Skeletal muscle cell (primary cell): ENCODE measurements around the gene THOC6.
"Not testable (repeated sequence)": the region's sequence is repeated elsewhere in the genome, so short reads cannot be mapped to it uniquely, and the experiment has no call there.

Experiments used
- DNase-seq: peaks from one replicate; pipeline ENCODE4 v3.0.0-alpha.2; 2010; ENCODE audit warnings: low read depth
- H3K4me3 ChIP-seq: 2 replicates; pipeline ENCODE4 v1.5.1; 2011; ENCODE audit warnings: low read depth, mild to moderate bottlenecking, control low read depth, low read length, moderate library complexity

Gene THOC6

DNA sequence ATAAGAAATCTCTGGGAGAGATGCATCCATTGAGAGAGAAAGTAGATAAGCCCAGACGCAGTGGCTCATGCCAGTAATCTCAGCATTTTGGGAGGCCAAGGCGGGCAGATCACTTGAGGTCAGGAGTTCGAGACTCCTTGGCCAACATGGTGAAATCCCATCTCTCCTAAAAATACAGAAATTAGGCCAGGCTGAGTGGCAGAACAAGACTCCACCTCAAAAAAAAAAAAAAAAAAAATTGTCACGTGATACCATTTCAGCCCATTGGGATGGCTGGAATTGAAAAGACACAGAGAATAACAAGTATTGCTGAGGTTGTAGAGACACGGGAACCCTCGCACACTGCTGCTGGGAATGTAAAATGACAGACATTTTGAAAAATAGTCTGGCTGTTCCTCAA lies 38.7 kb downstream of the THOC6 start:
- no peak for DNase-seq
- no peak overlapping the region for H3K4me3 ChIP-seq

DNA sequence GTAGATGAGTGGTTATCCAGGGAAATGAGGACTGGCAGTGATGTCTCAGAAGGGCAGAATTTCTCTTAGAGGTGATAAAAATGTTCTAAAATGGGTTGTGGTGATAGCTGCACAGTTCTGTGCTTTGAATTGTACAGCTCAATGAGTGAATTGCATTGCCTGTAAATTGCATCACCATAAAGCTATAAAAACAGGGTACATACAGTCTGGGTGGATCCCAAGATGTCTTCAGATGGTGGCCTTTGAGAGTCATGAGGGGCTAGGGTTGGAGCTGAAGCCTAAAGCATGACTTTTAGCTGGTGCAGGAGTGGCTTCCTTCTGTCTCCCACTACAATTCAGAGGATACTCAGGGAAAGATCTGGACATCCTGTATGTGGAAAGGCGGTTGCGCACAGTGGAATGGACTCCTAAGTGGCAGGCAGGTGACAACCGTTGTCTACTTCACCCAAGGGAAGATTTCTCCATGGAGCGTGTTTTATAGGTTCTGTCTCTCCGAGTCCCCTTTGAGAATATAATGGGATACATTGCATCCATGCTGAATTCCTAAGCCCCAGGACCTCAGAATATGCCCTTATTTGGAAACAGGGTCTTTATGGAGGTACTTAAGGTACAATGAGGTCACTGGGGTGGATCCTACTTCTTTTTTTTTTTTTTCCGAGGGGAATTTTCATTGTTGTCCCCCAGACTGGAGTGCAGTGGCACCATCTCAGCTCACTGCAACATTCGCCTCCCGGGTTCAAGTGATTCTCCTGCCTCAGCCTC lies 40.0 kb downstream of the THOC6 start:
- H3K4me3 ChIP-seq = no peak overlapping the region
- DNase-seq = no peak

DNA sequence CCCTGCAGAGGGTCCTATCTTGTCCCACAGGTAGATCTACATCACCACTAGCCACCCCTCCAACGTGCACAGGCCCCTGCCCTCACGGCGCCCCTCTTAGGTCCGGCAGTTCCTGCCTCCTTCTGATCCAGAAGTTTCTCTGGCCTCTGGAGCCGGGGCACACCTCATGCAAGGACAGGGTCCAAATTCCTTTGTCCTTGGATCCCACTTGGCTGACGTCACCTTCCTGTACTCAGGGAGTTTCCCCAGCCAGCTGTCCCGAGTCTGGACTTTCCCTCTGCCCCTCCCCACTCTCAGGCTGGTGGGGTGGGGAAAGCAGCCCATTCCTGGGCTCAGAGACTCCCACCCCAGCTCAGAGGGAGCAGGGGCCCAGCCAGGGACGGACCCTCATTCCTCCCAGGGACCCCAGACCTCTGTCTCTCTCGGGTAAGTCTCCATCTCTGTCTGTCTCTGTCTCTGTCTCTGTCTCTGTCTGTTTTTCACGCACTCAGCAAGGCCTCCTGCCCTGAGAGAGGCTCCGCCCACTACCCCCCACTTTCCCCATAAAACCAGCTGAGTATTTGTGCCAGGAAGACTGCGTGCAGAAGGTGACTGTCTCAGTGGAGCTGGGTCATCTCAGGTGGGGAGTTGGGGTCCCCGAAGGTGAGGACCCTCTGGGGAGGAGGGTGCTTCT lies 41.4 kb downstream of the THOC6 start, which contains the start of gene IL32:
Gene IL32, plus strand, starts transcription at position 572 of the 673 bp plus-strand sequence. CDS start 172 bp downstream, outside the sequence.
- H3K4me3 ChIP-seq = peak within 1 kb of the TSS; percentile 38

DNA sequence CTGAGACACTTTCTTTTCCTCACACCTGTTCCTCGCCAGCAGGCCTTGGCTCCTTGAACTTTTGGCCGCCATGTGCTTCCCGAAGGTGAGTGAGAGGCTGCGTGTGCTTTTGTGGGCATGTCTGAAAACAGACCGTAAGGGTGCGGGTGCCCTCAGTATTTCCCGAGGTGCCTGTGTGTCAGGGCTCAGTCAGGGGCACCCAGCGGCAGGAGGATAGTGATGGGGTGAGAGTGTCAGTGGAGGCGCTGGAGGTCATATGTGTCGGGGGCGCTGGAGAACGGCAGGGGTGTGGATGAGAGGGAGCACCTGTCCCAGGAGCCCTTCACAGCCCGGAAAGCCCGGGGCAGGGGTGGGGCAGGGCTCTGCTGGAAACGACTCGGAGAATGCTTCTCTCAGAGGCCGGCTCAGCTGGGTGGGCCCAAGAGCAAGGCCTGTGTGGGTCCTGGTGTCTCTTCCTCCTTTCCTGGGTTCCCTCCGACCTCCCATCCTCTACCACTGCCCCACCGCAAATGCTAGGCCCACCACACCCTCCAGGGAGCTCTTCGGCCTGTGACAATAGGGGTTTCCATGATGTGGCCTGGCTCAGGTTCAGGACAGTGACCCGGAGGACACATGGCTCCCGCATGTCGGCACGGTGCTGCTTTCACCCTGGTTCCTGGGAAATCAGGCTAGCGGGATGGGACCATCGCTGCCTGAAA lies 42.1 kb downstream of the THOC6 start:
- DNase-seq = no peak
- H3K4me3 ChIP-seq = peak overlapping the region; percentile 38

More for the DNA sequence above, 41.4 kb downstream of the THOC6 start, which contains the start of gene IL32:
- DNase-seq = peak; percentile 26

DNA sequence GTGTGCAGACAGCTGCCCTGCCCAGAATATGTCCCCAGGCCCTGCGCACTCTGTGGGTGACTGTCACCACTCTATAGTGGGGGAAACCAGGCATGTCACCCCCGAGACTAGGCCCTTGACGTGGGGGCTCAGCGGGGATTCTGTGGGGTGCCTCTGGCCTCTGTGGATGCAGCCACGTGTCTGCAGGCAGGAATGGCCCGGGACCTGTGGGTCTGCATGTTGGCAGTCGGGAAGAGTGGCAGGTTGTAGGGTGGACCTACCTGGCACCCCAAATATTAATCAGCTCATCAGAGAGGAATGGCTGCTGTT lies 42.6 kb downstream of the THOC6 start:
- DNase-seq = no peak
- peak overlapping the region; percentile 38 for H3K4me3 ChIP-seq

DNA sequence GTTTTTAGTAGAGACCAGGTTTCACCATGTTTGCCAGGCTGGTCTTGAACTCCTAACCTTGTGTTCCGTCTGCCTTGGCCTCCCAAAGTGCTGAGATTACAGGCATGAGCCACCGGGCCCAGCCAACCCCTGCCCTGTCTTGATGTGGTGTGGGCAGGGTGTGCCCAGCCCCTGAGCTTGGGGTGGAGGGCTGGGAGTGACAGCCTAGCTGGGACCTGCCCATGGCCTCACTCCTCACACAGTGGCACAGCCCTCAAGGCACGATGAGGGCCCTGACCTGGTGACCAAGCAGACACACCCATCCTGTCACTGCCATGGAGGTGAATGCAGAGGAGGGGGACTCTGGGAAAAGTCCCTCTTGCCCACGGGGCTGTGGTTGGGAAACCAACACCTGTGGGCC lies 44.7 kb downstream of the THOC6 start:
- no peak for DNase-seq
- no peak overlapping the region for H3K4me3 ChIP-seq

DNA sequence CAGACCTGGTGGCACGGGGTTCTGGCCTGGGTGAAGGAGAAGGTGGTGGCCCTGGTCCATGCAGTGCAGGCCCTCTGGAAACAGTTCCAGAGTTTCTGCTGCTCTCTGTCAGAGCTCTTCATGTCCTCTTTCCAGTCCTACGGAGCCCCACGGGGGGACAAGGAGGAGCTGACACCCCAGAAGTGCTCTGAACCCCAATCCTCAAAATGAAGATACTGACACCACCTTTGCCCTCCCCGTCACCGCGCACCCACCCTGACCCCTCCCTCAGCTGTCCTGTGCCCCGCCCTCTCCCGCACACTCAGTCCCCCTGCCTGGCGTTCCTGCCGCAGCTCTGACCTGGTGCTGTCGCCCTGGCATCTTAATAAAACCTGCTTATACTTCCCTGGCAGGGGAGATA lies 45.3 kb downstream of the THOC6 start:
- not testable (repeated sequence) for H3K4me3 ChIP-seq, DNase-seq

DNA sequence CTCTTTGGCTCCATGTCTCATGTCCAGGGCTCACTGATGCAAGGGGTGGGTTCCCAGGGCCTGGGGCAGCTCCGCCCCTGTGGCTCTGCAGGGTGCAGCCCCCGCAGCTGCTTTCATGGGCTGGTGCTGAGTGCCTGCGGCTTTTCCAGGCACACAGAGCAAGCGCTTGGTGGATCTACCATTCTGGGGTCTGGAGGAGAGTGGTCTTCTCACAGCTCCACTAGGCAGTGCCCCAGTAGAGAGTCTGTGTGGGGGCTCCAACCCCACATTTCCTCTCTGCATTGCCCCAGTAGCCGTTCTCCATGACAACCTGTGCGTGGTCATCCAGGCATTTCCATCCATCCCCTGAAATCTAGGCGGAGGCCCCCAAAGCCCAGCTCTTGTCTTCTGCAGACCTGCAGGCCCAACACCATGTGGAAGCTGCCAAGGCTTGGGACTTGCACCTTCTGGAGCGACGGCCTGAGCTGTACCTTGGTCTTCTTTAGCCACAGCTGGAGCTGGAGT lies 46.8 kb downstream of the THOC6 start:
- H3K4me3 ChIP-seq = no peak overlapping the region

DNA sequence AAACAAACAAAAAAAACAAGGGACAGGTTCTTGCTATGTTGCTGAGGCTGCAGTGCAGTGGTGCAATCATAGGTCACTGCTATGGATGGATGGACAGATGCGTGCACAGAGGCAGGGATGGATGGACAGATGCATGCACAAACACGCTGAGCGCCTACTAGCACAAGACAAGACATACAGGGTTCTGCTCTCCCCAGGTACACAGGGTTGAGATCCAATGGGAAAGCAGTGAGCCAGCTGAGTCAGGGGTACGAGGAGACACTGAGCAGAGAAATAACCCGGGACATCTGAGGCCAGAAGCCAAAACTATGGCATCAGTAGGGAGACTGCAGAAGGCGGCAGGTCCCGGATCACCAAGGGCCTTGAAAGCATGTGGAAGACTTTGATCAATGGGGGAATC lies 47.8 kb downstream of the THOC6 start:
- DNase-seq = no peak
- H3K4me3 ChIP-seq = no peak overlapping the region

More for the DNA sequence above, 46.8 kb downstream of the THOC6 start:
- no peak for DNase-seq

DNA sequence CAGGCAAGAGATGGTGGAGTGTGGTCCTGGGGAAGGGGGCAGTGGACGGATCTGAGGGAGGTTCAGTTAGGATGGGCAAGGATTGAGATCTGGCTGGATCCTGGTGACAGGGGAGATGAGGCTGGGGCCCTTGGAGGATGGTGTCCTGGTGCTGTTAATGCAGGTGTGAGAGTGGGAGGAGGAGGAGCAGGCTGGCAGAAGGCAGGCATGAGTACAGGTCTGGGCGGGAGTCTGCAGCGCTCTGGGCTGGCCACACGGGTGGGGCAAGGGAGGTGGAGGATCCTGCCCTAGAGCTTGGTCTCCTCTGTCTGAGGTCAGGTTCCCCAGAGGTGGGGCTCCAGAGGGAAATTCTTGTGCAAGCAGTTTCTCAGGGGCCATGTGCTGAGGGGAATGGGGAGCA lies 48.3 kb downstream of the THOC6 start:
- H3K4me3 ChIP-seq, DNase-seq: not testable (repeated sequence)

DNA sequence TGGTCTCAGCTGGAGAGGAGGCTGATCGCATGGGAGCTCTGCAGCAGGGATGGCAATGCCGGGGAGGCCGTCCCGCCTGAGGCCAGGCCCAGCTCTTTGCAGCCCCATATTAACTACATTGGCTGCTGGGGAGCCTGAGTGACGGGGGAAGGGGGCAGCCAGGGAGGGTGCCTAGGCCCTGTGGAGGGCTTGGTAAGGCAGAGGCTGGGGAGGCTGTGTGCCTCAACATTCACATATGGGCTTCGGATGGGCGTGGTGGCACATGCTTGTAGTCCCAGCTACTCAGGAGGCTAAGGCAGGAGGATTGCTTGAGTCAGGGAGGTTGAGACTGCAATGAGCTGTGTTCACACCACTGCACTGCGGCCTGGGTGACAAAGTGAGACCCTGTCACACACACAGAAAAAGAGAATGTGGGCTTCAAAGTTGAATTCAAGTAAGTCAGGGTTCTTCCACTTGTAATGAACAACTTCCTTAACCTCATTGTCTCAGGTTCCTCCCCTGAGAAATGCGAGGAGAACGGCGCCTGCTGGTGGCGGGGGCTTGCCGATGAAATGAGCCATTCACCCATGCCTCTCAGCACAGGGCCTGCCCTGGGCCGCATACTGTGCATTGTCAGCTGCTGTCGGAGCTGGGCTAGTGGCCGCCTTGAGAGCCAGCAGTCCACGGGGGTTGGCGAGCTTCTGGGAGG lies 48.9 kb downstream of the THOC6 start:
- H3K4me3 ChIP-seq, DNase-seq: not testable (repeated sequence)

DNA sequence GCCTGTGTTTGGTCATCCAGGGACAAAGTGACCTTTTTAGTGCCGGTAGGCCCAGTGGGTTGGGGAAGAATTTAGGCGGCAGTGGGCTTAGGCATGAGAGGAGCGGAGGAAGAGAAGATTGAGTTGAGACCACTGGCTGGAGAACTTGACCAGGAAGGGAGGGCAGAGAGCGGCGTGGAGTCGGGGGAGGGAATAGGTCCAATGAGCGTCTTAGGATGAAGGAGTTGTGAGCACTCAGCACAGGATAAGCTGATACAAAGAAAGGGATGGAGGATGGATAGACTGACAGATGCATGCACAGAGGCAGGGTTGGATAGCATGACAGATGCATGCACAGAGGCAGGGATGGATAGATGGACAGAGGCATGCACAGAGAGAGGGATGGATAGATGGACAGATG lies 49.6 kb downstream of the THOC6 start:
- DNase-seq = no peak
- no peak overlapping the region for H3K4me3 ChIP-seq

DNA sequence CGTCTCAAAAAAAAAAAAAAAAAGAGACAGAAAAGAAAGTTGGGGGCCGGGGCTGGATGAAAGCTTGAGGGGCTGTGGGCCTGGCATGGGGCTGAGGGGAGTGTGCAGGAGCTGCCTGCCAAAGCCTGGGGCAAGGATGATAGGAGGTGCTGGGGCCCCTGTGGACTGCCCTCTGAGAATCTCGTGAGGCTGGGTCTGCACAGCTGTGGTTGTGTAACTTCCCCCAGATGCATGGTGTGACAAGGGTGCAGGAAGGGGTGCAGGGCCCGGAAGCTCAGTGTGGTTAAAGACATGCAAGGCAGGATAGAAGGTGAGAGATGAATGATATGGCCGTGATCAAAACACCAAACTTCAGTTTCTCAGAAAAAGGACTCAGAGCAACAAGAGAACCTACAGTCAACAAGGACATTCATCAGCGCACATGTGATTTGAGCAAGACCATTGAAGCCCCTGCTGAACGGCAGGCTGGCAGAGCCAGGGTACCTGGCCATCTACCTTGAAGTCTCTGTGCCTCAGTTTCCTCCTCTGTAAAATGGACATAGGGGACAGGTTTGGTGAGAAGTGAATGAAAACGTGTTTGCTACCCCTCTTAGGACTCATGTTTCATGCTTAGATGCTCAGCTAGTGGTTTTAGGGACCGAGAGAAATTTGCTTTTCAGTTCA lies 51.2 kb downstream of the THOC6 start:
- no peak overlapping the region for H3K4me3 ChIP-seq
- DNase-seq = no peak

DNA sequence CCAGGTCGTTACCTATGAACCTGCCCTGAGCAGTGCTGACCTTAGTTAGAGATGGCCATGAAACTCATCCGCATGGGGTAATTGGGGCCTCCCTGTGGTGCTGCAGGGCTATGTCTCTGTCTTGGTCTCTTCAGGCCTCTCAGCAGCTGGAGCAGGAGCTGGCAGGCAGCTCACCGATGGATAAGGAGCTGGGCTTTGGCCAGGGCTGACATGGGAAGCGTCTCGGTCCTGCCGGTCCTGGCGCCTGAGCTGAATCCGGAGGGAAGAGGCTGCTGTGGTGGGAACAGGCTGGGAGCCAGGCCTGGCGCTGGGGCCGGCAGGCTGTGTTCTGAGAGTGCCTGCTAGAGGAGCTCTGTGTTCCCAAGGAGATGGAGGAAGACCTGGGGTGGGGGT lies 51.7 kb downstream of the THOC6 start:
- DNase-seq = no peak
- no peak overlapping the region for H3K4me3 ChIP-seq

DNA sequence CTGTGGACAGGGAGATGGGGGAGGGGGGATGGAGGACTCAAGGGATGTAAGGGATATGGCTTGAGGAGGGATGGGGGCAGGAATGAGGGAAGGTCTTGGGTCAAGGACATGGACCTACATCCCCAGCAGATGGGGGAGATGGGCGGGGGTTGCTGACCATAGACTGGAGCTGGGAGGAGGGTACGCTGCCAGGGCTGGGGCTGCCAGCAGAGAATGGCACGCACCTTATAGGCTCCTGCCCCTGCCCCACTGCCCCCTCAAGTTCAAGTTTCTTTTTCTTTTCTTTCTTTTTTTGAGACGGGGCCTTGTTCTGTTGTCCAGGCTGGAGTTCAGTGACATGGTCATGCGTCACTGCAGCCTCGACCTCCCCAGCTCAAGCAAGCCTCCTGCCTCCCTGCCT lies 52.1 kb downstream of the THOC6 start:
- not testable (repeated sequence) for H3K4me3 ChIP-seq, DNase-seq

DNA sequence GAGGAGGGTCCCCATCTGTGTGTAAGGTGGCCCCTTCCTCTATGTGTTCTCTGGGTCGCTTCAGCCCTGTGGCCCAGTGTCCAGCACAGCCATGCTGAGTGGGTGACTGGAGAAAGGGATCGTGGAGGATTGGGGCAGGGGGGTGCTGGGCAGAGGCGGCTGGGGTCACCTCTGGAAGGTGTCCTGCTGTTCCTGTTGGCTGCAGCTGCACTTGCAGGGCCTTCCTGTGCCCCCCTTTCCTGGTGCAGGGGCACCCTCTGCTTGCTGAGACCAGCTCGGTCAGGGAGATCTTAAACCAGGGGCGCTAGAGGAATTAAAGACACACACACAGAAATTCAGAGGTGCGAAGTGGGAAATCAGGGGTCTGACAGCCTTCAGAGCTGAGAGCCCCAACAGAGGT lies 52.7 kb downstream of the THOC6 start:
- H3K4me3 ChIP-seq = no peak overlapping the region

More for the DNA sequence above, 52.7 kb downstream of the THOC6 start:
- no peak for DNase-seq
